Fibroblast of lung (primary cell): ENCODE measurements around the gene UBAP1L. TPM values are rescaled to one million over a fixed set of nuclear protein-coding genes. Genes with fewer than 3 reads are reported as not detected.

Experiments used
- DNase-seq, 2 donors: peaks; one replicate each; pipeline versions ENCODE4 v3.0.0 to v3.0.0-alpha.2; 2010; ENCODE audit warnings: low read depth in 2 of 2
- H2AFZ ChIP-seq: 2 replicates; pipeline ENCODE4 v1.5.1; 2012; ENCODE audit warnings: low read length, control low read depth, inconsistent platforms
- H3K27ac ChIP-seq: 2 replicates; pipeline ENCODE4 v1.5.1; 2011; ENCODE audit warnings: low read length, control low read depth; ENCODE audit not compliant: insufficient read depth
- H3K27me3 ChIP-seq: 2 replicates; pipeline ENCODE4 v1.5.1; 2011; ENCODE audit warnings: mild to moderate bottlenecking, low read length; ENCODE audit not compliant: control insufficient read depth, insufficient read depth
- H3K36me3 ChIP-seq: 2 replicates; pipeline ENCODE4 v1.5.1; 2011; ENCODE audit warnings: low read length; ENCODE audit not compliant: control insufficient read depth, insufficient read depth
- H3K4me1 ChIP-seq: 2 replicates; pipeline ENCODE4 v1.5.1; 2011; ENCODE audit warnings: low read length; ENCODE audit not compliant: control insufficient read depth, insufficient read depth; ENCODE audit errors: extremely low read depth
- H3K4me2 ChIP-seq: 2 replicates; pipeline ENCODE4 v1.5.1; 2011; ENCODE audit warnings: low read length, control low read depth; ENCODE audit not compliant: insufficient read depth; ENCODE audit errors: extremely low read depth
- H3K4me3 ChIP-seq, 4 experiments: fragments of 200-600 bp in 1 of 4; sonication (generic) in 1 of 4; replicated peaks in 1 of 4; 2 replicates each; pipeline ENCODE4 v1.5.1; 2011 to 2016; ENCODE audit warnings: low read length in 4 of 4, low read depth in 3 of 4, mild to moderate bottlenecking in 3 of 4, control low read depth in 2 of 4, inconsistent platforms in 1 of 4, mixed read lengths in 1 of 4; ENCODE audit not compliant: insufficient read depth in 1 of 4; ENCODE audit errors: control extremely low read depth in 1 of 4
- H3K79me2 ChIP-seq: 2 replicates; pipeline ENCODE4 v1.5.1; 2012; ENCODE audit warnings: mild to moderate bottlenecking, low read length, inconsistent platforms; ENCODE audit not compliant: control insufficient read depth, insufficient read depth
- H3K9ac ChIP-seq: 2 replicates; pipeline ENCODE4 v1.5.1; 2011; ENCODE audit warnings: mild to moderate bottlenecking, low read length, control low read depth; ENCODE audit not compliant: insufficient read depth
- H3K9me3 ChIP-seq: 2 replicates; pipeline ENCODE4 v1.5.1; 2012; ENCODE audit warnings: low read depth, low read length; ENCODE audit not compliant: control insufficient read depth, insufficient read depth
- H4K20me1 ChIP-seq: 2 replicates; pipeline ENCODE4 v1.5.1; 2011; ENCODE audit warnings: low read length; ENCODE audit not compliant: control insufficient read depth, insufficient read depth; ENCODE audit errors: extremely low read depth
- EZH2 ChIP-seq: IDR thresholded peaks from 2 replicates; pipeline ENCODE4 v1.5.1; 2012; ENCODE audit warnings: low read length, control low read depth, mild to moderate bottlenecking; ENCODE audit errors: missing control alignments
- polyA plus RNA-seq, 2 donors: library from polyadenylated mRNA; depleted of rRNA in 1 of 2; stranded (reverse) in 1 of 2; unstranded in 1 of 2; fragments of >200 nt; gene quantifications; 2 replicates each; pipeline ENCODE4 v1.2.1, GENCODE V29; 2011 to 2012; ENCODE audit warnings: missing spikeins in 1 of 2
- total RNA-seq: library from RNA; depleted of rRNA; stranded (reverse); fragments of >200 nt; gene quantifications from 2 replicates; pipeline ENCODE4 v1.2.1, GENCODE V29; 2014
- TF ChIP-seq, protein P1 (sequence below), 2 donors: IDR thresholded peaks in 1 of 2; conservative IDR thresholded peaks in 1 of 2; 1 replicate in 1 of 2; 2 replicates in 1 of 2; pipeline ENCODE4 v1.5.1; 2011 to 2012; ENCODE audit warnings: low read length in 2 of 2, control low read depth in 1 of 2, inconsistent platforms in 1 of 2, low read depth in 1 of 2, mild to moderate bottlenecking in 1 of 2

Gene UBAP1L
- total and polyA plus RNA-seq, 2 donors (not counting 1 experiment from before 2014, with no cell fraction given) = 0.33 to 0.99 TPM

DNA sequence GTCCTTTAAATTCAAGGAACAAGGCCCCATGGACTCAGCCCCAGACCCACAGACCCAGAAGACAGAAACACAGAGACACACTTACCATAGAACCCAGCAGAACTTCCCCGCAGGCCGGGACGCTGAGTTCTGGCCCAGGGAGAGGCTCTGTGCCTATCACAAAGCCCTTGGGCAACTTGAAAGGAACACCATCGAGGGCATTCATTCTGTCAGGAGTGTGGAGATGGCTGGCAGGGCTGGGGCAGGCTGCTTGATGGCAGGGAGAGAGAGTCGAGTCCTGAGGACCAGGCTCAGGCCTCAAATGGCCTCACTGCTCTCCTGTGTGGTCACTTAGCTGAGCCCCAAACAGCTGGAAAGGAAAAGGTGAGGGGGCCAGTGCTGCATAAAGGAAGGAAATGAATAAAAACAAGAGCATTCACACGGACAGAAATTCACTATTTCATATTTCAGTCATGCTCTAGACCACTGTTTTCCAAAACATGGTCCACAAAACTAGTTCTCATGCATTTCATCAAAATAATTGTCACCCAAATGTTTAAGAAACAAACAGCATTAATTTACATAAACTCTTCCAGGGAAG lies 8.9 kb downstream of the UBAP1L start:
- TF ChIP-seq EZH2 = no peak
- TF ChIP-seq, protein P1, sequence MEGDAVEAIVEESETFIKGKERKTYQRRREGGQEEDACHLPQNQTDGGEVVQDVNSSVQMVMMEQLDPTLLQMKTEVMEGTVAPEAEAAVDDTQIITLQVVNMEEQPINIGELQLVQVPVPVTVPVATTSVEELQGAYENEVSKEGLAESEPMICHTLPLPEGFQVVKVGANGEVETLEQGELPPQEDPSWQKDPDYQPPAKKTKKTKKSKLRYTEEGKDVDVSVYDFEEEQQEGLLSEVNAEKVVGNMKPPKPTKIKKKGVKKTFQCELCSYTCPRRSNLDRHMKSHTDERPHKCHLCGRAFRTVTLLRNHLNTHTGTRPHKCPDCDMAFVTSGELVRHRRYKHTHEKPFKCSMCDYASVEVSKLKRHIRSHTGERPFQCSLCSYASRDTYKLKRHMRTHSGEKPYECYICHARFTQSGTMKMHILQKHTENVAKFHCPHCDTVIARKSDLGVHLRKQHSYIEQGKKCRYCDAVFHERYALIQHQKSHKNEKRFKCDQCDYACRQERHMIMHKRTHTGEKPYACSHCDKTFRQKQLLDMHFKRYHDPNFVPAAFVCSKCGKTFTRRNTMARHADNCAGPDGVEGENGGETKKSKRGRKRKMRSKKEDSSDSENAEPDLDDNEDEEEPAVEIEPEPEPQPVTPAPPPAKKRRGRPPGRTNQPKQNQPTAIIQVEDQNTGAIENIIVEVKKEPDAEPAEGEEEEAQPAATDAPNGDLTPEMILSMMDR (conservative IDR thresholded peaks at IDR 0.05 in 1 of 2, IDR thresholded peaks at IDR 0.05 in 1 of 2; ENCODE audit: low read depth in 1 of 2, low read length in 2 of 2) = no peak
- H3K9me3 ChIP-seq = no peaks in the 10 kb centered on the region
- H3K36me3 ChIP-seq = peaks cover 2% of the 10 kb centered on the region
- DNase-seq = no peak
- H3K79me2 ChIP-seq = no peaks in the 10 kb centered on the region
- no peak overlapping the region for H3K27ac ChIP-seq
- no peak overlapping the region for H3K9ac ChIP-seq
- H3K4me3 ChIP-seq = no peak overlapping the region
- no peaks in the 10 kb centered on the region for H3K27me3 ChIP-seq
- H3K4me2 ChIP-seq = no peak overlapping the region
- no peak overlapping the region for H2AFZ ChIP-seq
- no peaks in the 10 kb centered on the region for H4K20me1 ChIP-seq
- H3K4me1 ChIP-seq = no peaks in the 10 kb centered on the region

DNA sequence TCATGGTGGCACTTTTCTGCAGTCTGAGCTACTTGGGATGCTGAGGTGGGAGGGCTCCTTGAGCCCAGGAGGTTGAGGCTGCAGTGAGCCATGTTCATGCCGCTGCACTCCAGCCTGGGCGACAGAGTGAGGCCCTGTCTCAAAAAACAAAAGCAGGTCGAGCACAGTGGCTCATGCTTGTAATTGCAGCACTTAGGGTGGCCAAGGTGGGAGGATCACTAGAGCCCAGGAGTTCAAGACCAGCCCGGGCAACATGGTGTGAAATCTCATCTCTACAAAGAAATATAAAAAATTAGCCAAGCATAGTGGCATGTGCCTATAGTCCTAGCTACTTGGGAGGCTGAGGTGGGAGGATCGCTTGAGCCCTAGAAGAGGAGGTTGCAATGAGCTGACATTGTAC lies 10.0 kb downstream of the UBAP1L start:
- H3K4me3 ChIP-seq = no peak overlapping the region
- H3K27ac ChIP-seq = no peak overlapping the region
- TF ChIP-seq EZH2 = no peak
- TF ChIP-seq, protein P1 (conservative IDR thresholded peaks at IDR 0.05 in 1 of 2, IDR thresholded peaks at IDR 0.05 in 1 of 2; ENCODE audit: low read depth in 1 of 2, low read length in 2 of 2) = no peak
- no peak overlapping the region for H3K9ac ChIP-seq
- H3K36me3 ChIP-seq = peaks cover 2% of the 10 kb centered on the region
- H4K20me1 ChIP-seq = no peaks in the 10 kb centered on the region
- H3K4me1 ChIP-seq = no peaks in the 10 kb centered on the region
- no peaks in the 10 kb centered on the region for H3K9me3 ChIP-seq
- H3K4me2 ChIP-seq = no peak overlapping the region
- H2AFZ ChIP-seq = no peak overlapping the region
- H3K79me2 ChIP-seq = no peaks in the 10 kb centered on the region
- DNase-seq = no peak
- H3K27me3 ChIP-seq = no peaks in the 10 kb centered on the region

DNA sequence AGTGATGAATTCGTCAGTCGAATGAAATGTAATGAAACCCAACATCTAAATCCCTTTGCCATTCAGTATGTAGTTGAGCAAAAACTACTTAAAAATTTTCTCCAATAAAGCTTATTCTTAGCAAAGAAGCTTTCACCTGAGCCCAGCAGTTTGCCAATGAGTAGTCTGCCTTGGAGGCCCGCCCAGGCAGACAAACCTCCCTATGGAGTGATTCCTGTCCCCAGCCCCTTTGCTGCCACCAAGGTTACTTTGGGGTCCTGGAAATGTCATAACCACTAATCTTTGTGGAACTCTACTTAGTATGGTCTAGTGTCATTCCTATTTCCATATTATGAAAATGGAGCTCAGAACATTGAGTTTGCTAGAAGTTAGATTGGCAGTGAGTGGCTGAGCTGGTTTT lies 12.1 kb downstream of the UBAP1L start:
- Histone ChIP-seq H3K27me3 (no peaks in the 10 kb centered on the region), H4K20me1 (no peaks in the 10 kb centered on the region), H3K36me3 (peaks cover 6% of the 10 kb centered on the region), H3K9me3 (no peaks in the 10 kb centered on the region), H3K79me2 (no peaks in the 10 kb centered on the region), H3K9ac (no peak overlapping the region), H3K4me3 (no peak overlapping the region), H3K27ac (no peak overlapping the region), H2AFZ (no peak overlapping the region), H3K4me1 (no peaks in the 10 kb centered on the region), H3K4me2 (no peak overlapping the region)
- no peak for DNase-seq
- no peak for TF ChIP-seq EZH2
- TF ChIP-seq, protein P1 (conservative IDR thresholded peaks at IDR 0.05 in 1 of 2, IDR thresholded peaks at IDR 0.05 in 1 of 2; ENCODE audit: low read depth in 1 of 2, low read length in 2 of 2) = no peak
